ENCODE measurements around the gene E2F3.
"Not testable (repeated sequence)": the region's sequence is repeated elsewhere in the genome, so short reads cannot be mapped to it uniquely, and the experiment has no call there.

Gene E2F3

GRCh38 chr6:20472748-20473147 is 71.1 kb downstream of the E2F3 start:
- DNase-seq: no peak

GRCh38 chr6:20473518-20473917 is 71.8 kb downstream of the E2F3 start:
- DNase-seq: no peak

- DNase-seq: no peak
Measured at GRCh38 chr6:20474874-20475542, 73.3 kb downstream of the E2F3 start.

- DNase-seq: no peak
Measured at GRCh38 chr6:20476501-20477043, 74.9 kb downstream of the E2F3 start.

- no peak for DNase-seq
Measured at GRCh38 chr6:20477485-20477884, 75.8 kb downstream of the E2F3 start.

- no peak for DNase-seq
Measured at GRCh38 chr6:20479060-20479459, 77.4 kb downstream of the E2F3 start.

GRCh38 chr6:20479526-20479925 is 77.8 kb downstream of the E2F3 start:
- no peak for DNase-seq

- no peak for DNase-seq
Measured at GRCh38 chr6:20481281-20481680, 79.6 kb downstream of the E2F3 start.

GRCh38 chr6:20483887-20484497 is 82.3 kb downstream of the E2F3 start:
- DNase-seq: no peak

GRCh38 chr6:20486641-20487040 is 85.0 kb downstream of the E2F3 start:
- no peak for DNase-seq

- DNase-seq: no peak
Measured at GRCh38 chr6:20487669-20488375, 86.1 kb downstream of the E2F3 start.

- no peak for DNase-seq
Measured at GRCh38 chr6:20490591-20490990, 88.9 kb downstream of the E2F3 start.

- DNase-seq: no peak
Measured at GRCh38 chr6:20492099-20492498, 90.4 kb downstream of the E2F3 start.

GRCh38 chr6:20497216-20498040 is 95.7 kb downstream of the E2F3 start:
- DNase-seq: no peak

- DNase-seq: no peak
Measured at GRCh38 chr6:20498041-20498385, 96.3 kb downstream of the E2F3 start.

GRCh38 chr6:20509212-20509611 is 107.5 kb downstream of the E2F3 start:
- DNase-seq: no peak

- no peak for DNase-seq
Measured at GRCh38 chr6:20511852-20512251, 110.2 kb downstream of the E2F3 start.

- DNase-seq: not testable (repeated sequence)
Measured at GRCh38 chr6:20525208-20525607, 123.5 kb downstream of the E2F3 start.

- DNase-seq: peak; percentile 20
Measured at GRCh38 chr6:20529086-20529448, 127.4 kb downstream of the E2F3 start.

- DNase-seq: no peak
Measured at GRCh38 chr6:20532881-20533280, 131.2 kb downstream of the E2F3 start.

GRCh38 chr6:20533746-20534294 is 132.1 kb downstream of the E2F3 start:
- DNase-seq: no peak

GRCh38 chr6:20534295-20535262 is 132.9 kb downstream of the E2F3 start, which contains the start of gene CDKAL1:
Gene CDKAL1 (plus strand): TSS chr6:20534457. CDS start chr6:20546351, 11,894 bp downstream.
- DNase-seq: peak; percentile 86

Data from NCI-H2171 (cell line).